ENCODE measurements around the gene CDK15.
"Not testable (repeated sequence)": the region's sequence is repeated elsewhere in the genome, so short reads cannot be mapped to it uniquely, and the experiment has no call there.

Gene CDK15

DNA sequence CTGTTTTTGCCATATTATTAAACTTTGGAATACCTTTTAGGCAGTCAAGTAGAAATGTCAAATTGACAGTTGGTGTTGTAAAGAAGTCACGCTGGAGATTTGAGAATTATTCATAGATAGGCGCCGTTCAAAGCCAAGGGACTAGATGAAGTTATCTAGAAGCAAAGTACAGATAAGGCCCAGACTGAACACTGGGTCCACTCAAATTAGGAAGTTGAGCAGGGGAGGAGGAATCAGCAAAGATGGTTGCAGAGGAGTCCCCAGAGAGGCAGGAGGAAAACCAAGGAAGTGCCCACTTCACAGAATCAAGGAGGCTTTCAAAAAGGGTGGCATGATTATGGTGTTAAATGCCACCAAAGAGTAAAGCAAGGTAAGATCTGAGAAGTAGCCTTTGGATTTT, 16.0 kb upstream of the CDK15 start:
- no peak for DNase-seq

DNA sequence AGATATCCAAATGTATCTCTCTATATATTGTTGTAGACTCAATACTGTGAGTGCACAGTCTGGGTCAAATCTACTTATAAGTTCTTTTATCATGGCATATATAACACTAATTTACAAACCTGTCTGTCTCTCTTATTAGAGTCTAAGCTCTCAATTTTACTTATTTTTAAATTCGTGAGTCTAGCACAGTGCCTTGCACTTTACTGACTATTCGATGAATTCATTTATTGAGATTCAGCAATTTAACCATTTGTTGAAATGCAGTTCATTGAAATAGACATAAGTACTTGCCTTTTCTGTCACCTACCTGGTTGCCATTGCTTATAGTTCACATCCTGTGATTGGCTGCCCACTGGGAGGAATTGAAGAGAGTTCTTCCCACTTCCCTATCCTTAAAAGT, 15.3 kb upstream of the CDK15 start:
- DNase-seq: no peak

DNA sequence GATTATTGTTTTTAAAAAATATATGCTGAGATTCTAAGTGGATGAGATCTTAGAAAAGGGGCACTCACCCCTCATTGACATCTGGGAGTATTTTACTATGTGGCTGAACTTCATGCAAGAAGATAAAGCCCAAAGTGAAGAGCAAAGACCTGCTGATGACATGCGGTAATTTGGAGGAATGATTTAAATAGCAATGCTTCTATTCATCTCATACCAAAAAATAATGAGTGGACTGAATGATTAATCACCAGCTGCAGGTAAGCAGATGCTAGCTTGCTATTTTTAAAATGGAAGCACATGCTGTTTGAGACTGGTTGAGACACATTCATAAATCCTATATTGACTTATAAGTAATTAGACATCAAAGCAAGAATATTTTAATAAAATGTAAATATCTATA, 12.7 kb upstream of the CDK15 start:
- DNase-seq: no peak

DNA sequence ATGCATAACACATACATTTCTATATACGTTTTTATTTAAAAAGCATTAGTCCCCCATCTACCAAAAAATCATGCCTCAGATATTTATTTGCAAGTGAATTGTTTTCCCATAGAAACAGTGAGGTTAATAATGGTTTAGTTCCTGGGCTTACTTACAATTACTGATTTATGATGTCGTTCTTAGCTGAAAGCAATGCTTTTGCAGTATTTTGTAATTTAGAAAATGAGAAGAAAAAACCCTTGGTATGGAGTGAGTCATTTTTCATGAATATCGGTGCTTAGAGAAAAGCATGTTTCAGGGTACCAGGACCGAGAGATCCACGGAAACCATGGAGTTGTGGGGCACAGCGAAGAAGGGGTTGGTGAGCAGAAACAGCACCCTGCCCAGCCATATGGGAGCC, 12.0 kb upstream of the CDK15 start:
- DNase-seq: no peak

DNA sequence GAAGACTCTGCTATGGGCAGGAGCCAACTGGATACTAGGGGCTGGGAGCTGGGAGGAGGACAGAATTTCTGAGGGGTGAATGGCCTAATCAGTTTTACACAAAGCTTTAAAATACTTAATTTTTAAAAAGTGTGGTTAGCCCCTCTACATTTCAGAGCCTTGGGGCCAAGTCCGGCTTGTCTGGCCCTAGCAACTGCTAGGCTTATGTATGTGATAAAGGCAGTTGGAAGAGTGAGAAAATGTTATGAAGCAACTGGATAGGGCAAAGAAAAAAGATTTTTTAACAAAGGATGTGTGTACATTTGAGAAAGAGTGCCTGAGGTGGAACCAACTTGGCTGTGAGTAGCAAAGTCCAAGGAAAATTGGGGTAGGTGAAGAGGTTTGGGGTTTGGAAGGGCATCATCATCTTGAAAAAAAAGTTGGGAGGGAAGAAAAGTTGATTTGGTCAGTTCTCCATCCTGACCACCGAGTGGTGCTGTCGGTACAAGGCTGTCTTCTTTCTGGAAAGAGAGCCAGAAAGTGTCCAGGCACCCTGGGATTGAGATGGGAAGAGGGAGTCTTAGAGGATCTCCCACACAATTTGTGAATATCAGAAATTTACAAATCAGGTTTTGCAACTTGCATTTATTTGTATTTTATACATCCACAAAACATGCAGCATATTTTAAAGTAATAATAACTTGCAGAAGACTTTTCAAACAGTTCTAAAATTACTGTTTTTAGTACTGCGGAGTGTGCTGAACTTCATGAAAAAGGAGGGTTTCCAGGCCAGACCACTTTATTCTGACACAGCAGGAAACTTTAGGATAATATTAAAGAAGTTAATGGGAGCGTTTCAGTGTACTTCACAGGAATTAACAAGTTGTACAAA, 10.5 kb upstream of the CDK15 start:
- no peak for DNase-seq

DNA sequence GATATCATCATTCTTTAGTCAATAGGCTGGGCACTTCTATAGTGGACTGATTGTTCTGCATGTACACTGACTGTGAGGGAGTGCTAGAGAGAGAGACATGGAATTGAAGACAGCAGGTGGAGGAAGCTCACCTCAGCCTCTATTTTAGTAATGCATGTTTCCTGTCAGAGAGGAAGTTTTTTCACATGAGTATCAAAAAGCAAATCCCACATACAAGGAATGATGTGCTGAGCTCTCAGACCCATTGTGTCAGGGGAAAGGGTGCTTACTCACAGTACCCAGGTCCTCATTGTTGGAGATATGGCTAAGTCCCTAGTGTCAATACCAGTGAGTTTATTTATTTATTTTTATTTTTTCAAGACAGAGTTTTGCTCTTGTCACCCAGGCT, 9.9 kb upstream of the CDK15 start:
- no peak for DNase-seq

DNA sequence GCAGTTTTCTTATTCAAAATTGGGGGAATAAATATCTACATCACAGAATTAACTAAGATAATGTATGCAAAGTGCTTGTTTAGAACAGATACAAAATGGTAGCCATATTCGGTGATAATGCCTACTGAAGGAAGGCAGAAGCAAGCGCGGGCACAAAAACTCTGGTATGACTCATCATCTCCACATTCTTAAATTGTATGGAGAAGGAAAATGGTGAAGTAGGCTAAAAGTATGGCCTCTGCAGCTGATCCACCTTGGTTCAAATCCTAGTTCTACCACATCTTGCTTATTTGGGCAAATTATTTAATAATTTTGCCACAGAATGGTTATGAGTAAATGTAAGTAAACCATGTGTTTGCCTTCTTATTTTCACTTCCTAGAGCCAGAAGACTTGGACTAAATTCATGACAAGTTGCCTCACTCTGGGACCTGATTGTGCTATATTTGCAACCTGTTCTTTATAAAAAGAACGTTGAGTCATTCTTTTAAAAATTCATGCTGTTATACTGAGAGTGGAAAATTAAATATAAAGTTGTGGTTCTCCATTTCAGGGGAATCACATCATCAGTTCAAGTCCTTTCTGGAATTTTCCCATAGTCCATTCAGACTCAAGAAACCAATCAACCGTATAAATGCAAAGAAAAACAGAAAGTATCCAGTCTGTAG, 9.0 kb upstream of the CDK15 start:
- DNase-seq: no peak

DNA sequence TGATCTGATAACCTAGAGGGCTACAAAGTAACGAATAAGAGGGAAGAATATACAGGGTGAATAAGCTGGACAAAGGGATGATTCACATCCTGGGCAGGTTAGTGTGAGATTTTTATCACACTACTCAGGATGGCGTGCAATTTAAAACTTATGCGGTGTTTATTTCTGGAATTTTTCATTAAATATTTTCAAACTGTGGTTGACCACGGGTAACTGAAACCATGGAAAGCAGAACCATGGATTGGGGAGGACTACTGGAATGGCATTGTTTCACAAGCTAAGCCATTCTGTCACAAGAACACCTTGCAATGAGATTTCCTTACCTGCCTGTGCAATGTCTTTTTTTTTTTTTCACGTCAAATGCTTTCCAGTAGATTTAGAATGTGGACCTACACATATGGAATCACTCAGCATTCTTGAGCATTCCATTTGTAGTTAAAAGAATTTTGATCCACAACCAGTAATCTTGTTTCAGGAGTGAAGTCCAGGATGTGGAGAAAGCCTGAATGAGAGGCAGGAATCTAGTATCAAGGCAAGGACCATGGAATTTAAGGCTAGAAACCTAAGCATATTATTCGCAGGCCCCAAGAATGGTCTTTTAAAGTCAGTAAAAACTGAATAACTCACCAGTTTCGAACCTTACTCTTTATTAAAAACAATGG, 8.0 kb upstream of the CDK15 start:
- no peak for DNase-seq

DNA sequence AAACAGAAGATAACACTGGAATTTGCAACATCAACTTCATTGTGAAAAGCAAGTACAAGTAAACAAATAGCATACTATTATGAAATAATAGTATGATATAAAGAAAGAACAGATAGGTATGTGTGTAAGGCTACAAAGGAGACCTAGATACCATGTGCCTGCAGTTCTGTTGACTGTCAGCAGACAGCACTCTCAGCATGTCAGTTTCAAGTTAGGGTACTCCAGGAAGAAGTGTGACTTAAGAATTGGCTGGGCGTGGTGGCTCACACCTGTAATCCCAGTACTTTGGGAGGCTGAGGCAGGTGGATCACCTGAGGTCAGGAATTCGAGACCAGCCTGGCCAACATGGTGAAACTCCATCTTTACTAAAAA, 7.4 kb upstream of the CDK15 start:
- not testable (repeated sequence) for DNase-seq

DNA sequence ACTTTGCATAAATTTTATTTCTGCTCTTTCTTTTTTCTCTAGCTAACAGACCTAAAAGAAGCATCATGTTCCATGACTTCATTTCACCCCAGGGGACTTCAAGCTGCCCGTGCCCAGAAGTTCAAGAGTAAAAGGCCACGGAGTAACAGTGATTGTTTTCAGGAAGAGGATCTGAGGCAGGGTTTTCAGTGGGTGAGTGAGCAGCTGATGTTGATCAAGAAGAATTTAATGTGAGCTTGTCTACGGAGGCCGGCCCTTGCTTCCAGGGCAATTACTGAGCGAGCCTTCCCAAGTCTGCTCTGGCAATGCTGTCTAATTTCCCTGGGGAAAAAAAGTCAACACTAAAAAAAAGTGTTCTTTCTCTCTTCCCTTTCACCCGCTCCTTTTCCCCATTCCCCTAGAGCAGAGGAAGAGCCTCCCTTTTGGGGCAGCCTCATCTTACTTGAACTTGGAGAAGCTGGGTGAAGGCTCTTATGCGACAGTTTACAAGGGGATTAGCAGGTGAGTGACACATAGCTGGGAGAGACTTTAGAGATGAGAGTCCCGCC, 1.2 kb downstream of the CDK15 start:
- no peak for DNase-seq

DNA sequence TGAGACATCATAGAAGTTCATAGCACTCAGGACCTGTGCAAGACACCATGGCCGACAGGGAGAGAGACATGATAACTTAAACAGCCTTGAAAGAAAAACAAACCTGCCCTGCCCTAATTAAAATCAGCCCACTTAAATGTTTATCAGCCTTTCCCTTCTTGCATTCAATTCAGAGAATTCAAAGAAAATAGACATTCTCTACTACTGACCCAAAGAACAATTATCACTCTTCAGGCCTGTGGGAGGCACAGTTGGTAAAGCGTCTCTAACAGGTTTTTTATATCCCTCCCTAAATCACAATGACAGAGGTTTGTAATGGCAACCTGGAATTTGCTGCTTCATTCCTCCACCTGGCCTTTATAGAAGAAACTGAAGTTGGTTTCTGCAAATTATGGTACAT, 1.7 kb downstream of the CDK15 start:
- no peak for DNase-seq

DNA sequence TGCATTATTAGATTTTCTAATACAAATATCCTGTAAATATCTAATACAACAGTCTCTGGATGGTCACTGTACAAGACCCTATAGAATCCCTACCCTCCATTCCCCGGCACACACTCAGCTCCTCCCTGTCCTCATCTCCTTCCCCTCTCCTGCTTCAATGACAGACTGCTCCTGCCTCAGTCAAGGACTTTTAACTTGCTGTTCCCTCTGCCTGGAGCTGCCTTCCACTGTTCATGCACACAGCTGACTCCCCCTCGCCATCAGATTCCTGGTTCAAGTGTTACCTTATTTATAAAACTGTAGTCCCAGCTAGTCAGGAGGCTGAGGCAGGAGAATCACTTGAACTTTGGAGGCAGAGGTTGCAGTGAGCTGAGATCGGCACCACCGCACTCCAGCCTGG, 3.3 kb downstream of the CDK15 start:
- no peak for DNase-seq

DNA sequence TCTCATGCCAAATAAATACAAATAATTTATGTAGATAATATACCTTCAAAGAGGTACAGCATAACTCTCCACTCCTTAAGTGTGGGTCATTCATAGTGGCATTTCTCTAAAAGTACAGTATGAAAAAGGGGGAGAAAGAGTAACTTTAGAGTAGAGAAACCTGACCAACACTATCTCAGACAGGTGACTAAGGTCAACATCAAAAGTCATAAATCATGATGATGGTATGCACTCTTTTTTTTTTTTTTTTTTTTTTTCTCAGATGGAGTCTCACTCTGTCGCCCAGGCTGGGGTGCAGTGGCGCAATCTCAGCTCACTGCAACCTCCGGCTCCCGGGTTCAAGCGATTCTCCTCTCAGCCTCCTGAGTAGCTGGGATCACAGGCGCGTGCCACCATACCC, 4.3 kb downstream of the CDK15 start:
- not testable (repeated sequence) for DNase-seq

DNA sequence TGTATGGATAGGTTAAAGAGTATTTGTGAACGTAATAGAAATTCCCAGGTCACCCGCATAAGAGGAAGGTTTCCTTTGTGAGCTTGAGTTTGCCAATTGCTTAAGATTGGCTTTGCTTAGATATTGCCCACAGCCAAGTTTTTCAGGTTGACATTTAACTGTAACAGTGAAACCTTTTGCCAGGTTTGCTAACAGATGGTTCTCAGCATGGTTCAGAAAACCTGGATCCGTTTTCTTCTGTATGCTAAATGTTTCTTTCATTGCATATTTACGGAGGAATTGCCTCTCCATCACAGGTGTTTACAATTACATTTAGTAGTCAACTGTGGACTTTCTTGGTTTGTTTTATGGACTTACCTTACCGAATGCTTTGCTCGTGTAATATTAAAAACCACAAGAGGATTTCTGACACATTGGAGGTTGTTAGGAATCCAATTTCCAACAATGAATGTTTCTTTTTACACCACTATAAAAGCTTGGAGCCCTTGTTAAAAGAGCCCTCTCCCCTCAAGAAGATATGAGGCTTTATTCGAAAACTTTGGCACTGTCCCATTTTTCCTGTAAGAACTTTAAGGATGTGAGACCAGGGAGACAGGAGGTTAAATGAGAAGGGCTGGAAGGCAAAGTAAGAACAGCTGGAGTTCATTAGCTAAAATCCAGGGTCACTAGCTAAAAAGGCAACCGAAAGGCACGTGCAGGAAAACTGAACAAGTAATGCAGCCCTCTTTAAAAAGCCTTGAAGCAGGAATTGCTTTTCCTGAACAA, 7.8 kb downstream of the CDK15 start:
- no peak for DNase-seq

DNA sequence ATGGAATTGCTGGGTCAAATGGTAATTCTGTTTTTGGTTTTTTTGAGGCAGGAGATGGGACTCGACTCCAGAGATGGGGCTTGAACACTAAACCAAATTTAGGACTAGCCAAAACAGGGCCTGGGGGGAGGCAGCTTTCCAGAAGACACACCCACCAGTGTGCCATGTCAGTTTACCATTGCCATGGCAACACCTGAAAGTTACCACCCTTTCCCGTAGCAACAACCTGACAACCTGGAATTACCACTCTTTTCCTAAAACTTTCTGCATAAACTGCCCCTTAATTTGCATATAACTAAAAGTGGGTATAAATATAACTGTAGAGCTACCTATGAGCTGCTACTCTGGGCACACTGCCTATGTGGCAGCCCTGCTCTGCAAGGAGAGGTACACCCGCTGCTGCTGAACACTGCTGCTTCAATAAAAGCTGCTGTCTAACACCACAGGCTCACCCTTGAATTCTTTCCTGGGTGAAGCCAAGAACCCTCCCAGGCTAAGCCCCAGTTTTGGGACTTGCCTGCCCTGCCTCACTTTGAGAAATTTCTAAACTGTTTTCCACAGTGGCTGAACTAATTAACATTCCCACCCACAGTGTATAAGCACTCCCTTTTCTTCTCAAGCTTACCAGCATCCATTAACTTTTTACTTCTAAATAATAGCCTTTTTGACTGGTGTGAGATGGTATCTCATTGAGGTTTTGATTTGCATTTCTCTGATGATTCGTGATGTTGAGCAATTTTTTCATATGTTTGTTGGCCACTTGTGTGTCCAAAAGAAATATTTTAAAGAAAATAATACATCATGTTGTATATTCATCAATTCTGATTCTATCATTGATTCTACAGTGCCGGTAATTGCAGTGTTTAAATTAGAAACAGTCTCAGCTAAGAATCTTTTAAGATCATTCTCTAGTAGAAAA, 10.6 kb downstream of the CDK15 start:
- no peak for DNase-seq

DNA sequence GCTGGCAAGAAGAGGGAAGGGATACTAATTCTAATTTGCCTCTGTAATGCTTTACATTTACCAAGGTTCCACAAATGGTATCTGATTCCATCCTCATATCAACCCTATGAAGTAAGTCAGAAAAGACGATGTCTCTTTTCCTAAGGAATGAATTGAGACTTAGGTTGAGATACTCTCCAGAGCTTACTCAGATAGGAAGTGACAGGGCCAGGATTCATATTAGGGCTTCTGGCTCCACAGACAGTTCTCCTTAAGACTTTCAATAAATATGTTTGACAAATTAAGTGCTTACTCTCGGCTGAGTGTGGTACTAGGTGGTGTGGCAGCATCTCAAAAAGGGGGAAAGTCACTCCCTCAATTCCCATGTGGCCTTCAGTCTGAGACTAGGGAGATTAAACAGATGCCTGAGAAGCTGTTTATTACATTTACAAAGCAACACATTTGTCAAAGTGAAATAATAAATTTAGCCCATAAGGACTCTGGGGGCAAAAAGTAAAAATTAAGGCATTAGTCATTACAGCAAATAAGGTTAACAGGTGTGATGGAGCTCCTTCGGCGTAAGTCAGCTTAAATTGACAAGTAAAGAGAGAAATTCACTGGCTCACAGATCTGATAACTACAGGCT, 14.2 kb downstream of the CDK15 start:
- DNase-seq: no peak

DNA sequence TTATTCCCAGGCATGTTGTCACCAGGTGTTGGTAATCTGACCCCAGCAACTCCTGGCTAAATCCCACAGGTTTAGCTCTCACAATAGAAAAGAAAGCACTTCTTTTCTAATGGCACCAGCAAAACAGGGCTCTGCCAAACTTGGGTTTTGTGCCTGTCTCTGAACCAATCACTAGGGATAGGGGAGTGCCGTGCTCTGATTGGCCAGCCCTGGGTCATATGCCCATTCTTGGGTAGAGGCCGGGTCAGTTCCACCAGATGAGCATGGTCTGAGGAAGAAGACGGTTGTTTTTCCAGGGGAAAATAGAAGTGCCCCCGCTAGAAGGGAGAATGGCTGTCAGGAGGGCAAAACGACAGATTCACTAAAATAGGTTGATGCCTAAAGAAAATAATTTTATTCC, 14.7 kb downstream of the CDK15 start:
- no peak for DNase-seq

DNA sequence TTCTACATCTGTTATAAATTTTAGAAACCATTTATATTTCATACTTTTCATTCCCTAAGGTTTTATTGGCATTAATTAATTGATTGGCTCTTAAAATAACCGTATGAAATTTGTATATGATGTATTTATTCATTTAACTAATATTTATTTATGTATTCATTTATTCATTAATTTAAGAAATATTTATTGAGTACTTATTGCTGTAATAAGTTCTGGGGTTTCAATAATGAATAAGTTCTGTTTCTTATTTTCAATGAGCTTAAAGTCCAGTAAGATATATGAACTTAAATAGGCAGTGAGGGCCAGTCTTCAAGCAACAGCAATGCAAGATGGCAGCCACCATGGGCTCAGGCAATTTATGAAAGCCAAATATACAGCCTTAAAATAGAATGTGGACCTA, 17.9 kb downstream of the CDK15 start:
- DNase-seq: no peak

DNA sequence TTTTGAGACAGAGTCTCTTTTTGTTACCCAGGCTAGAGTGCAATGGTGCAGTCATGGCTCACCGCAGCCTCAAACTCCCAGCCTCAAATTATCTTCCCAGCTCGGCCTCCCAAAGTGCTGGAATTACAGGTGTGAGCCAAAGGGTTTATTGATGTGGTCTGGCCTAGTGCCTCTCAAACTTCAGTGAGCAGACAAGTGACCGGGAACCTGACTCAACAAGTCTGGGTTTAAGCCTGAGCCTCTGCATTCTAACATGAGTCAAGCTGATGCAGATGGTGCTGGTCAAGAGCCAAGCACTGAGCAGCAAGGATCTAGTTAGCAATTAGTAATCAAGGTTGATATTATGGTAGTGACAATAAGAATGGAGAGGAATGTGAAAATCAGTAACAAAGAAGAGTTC, 21.3 kb downstream of the CDK15 start:
- DNase-seq: no peak

DNA sequence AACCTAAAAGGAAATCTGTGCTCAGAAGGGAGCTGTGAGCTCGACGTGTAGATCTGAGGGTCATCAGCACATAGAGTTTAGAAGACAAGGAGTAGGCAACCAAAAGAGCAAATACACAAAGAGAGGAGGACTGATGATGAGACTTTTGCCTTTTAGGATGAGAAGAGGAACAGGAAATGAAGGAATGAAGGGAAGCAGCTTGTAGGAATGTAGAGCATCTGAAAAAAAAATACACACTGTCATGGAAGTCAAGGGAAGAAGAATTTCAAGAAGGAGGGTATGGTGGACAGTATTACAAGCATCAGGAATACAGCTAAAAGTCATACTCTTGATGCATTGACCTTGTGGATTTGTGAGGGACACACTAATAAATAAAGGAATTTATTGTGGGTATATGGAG, 21.9 kb downstream of the CDK15 start:
- DNase-seq: no peak

DNA sequence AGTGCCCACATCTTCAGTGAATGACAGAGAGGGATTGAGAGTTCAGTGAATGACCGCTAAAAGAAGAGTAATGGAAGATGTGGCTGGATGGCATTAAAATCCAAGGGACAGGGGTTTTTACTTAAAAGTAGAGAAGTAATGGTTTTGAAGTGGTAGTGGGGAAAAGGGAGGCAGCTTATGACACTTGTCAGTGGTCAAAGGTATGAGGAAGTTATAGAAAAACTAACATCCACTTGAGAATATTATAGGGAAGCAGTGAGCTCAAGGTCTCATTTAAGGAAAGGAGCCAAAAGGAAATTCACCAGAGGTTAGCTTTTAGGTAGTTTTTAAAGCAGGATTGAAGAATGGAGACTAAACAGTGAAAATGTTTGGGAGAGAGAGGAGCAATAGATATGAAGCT, 24.3 kb downstream of the CDK15 start:
- no peak for DNase-seq

DNA sequence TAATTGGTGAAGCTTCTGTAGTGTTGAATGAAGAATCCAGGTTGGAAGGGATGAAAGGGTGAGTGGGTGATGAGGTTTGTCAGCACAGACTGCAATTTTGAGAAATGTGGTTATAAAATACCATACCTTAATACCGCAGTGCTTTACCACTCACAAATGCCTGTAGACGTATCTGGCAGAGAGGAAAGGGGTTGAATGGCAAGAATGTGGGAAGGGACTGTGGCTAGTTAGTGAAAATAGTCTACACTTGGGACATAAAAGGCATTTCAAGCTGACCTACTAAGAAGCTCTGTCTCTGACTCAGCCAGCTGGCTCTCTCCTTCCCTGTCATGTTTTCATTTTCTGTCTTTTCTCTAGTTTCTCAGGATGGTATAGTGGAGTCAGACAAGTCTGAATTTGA, 25.1 kb downstream of the CDK15 start:
- DNase-seq: no peak
